HCT116 (cell line): ENCODE measurements around the gene PHF3. TPM values are rescaled to one million over a fixed set of nuclear protein-coding genes. Genes with fewer than 3 reads are reported as not detected.

Source experiments
- ATAC-seq: fragments of 200-7000 bp; cut with Tn5 transposase; 2 replicates; pipeline ENCODE4 v1.9.1; 2020; ENCODE audit warnings: mild to moderate bottlenecking, moderate library complexity
- BruUV-seq: library from RNA; stranded (reverse); fragments of 400-500 nt; replicated peaks from 2 replicates; lab custom pipeline; 2021; lab: Mats Ljungman, UMichigan
- CTCF ChIA-PET: fragments of 300-600 bp; sonication (Branson Sonifier 250); formaldehyde crosslinking; loops from one replicate; lab custom pipeline; 2021; ENCODE audit warnings: antibody characterized with exemption; lab: Charles Lee
- POLR2A ChIA-PET: fragments of 300-600, 350-600 bp; sonication (Branson Sonifier 250); formaldehyde crosslinking; loops from one replicate; lab custom pipeline; 2021; ENCODE audit warnings: antibody characterized with exemption; lab: Charles Lee
- RAD21 ChIA-PET, 2 experiments: fragments of 300-600 bp; sonication (Branson Sonifier 250); formaldehyde crosslinking; loops; one replicate each; lab custom pipeline; 2023; ENCODE audit warnings: low total read pairs in 2 of 2; ENCODE audit not compliant: uncharacterized antibody in 2 of 2, unreplicated experiment in 2 of 2, low non-redundant PET in 1 of 2; lab: Charles Lee
- DNase-seq: peaks from one replicate; pipeline ENCODE4 v3.0.0-alpha.2; 2010; ENCODE audit warnings: low read depth, low spot score
- H2AFZ ChIP-seq: fragments of 200-600 bp; shearing (Covaris generic), sonication (generic); 2 replicates; pipeline ENCODE4 v1.6.1; 2017; ENCODE audit warnings: low read depth, mixed run types, mixed read lengths, antibody characterized with exemption, low read length; ENCODE audit not compliant: poor library complexity, severe bottlenecking
- H3K27ac ChIP-seq: 2 replicates; pipeline ENCODE4 v1.5.1; 2012; ENCODE audit warnings: low read depth, low read length
- H3K27me3 ChIP-seq: fragments of 200-600 bp; sonication (generic); 2 replicates; pipeline ENCODE4 v1.6.1; 2016; ENCODE audit warnings: mixed run types, low read length, mixed read lengths; ENCODE audit not compliant: insufficient read depth
- H3K36me3 ChIP-seq, 2 experiments: fragments of 200-500 bp in 1 of 2; fragments of 200-600 bp in 1 of 2; sonication (Bioruptor generic) in 1 of 2; sonication (generic) in 1 of 2; 2 replicates each; pipeline versions ENCODE4 v1.5.1 to v1.6.1; 2014 to 2016; ENCODE audit warnings: low read length in 2 of 2, inconsistent platforms in 1 of 2, mixed read lengths in 1 of 2, mixed run types in 1 of 2; ENCODE audit not compliant: insufficient read depth in 2 of 2, control insufficient read depth in 1 of 2
- H3K4me1 ChIP-seq, 2 experiments: fragments of 200-600 bp in 1 of 2; sonication (generic) in 1 of 2; 2 replicates each; pipeline versions ENCODE4 v1.5.1 to v1.6.1; 2012 to 2017; ENCODE audit warnings: low read length in 2 of 2, inconsistent platforms in 1 of 2, mild to moderate bottlenecking in 1 of 2, mixed read lengths in 1 of 2, mixed run types in 1 of 2, moderate library complexity in 1 of 2; ENCODE audit not compliant: insufficient read depth in 2 of 2, control insufficient read depth in 1 of 2
- H3K4me2 ChIP-seq: fragments of 200-600 bp; sonication (generic); 2 replicates; pipeline ENCODE4 v1.6.1; 2017; ENCODE audit warnings: mixed run types, low read length, mixed read lengths
- H3K4me3 ChIP-seq, 2 experiments: fragments of 200-600 bp in 1 of 2; sonication (generic) in 1 of 2; replicated peaks in 1 of 2; 2 replicates each; pipeline ENCODE4 v1.5.1; 2011 to 2016; ENCODE audit warnings: low read length in 2 of 2, control low read depth in 1 of 2, low read depth in 1 of 2, mild to moderate bottlenecking in 1 of 2, mixed read lengths in 1 of 2, mixed run types in 1 of 2
- H3K79me2 ChIP-seq: fragments of 200-600 bp; sonication (generic); 2 replicates; pipeline ENCODE4 v1.6.1; 2017; ENCODE audit warnings: mild to moderate bottlenecking, mixed run types, low read length, moderate library complexity, mixed read lengths; ENCODE audit not compliant: insufficient read depth
- H3K9ac ChIP-seq: fragments of 200-600 bp; sonication (generic); 2 replicates; pipeline ENCODE4 v1.6.1; 2016; ENCODE audit warnings: low read length, mixed read lengths
- H3K9me2 ChIP-seq: fragments of 200-600 bp; sonication (generic), shearing (Covaris generic); 2 replicates; pipeline ENCODE4 v1.6.1; 2017; ENCODE audit warnings: mixed run types, mild to moderate bottlenecking, moderate library complexity; ENCODE audit not compliant: insufficient read depth
- H3K9me3 ChIP-seq, 2 experiments: fragments of 200-500 bp in 1 of 2; fragments of 200-600 bp in 1 of 2; sonication (Bioruptor generic) in 1 of 2; sonication (generic) in 1 of 2; 2 replicates each; pipeline ENCODE4 v1.6.1; 2014 to 2017; ENCODE audit warnings: low read length in 2 of 2, mixed read lengths in 2 of 2, inconsistent platforms in 1 of 2, low read depth in 1 of 2, mild to moderate bottlenecking in 1 of 2, mixed run types in 1 of 2, moderate library complexity in 1 of 2; ENCODE audit not compliant: control insufficient read depth in 1 of 2, insufficient read depth in 1 of 2
- H4K20me1 ChIP-seq: fragments of 200-600 bp; sonication (generic), shearing (Covaris generic); 2 replicates; pipeline ENCODE4 v1.6.1; 2017; ENCODE audit warnings: mixed run types, mild to moderate bottlenecking, moderate library complexity; ENCODE audit not compliant: insufficient read depth
- CBX3 ChIP-seq: IDR thresholded peaks from 2 replicates; pipeline ENCODE4 v1.6.1; 2012; ENCODE audit warnings: low read depth
- ELF1 ChIP-seq: IDR thresholded peaks from 2 replicates; pipeline ENCODE4 v1.6.1; 2012; ENCODE audit warnings: low read depth, borderline replicate concordance
- EZH2 ChIP-seq: fragments of 200-600 bp; sonication (generic); IDR thresholded peaks from 2 replicates; pipeline ENCODE4 v1.6.1; 2017; ENCODE audit warnings: antibody characterized with exemption, mixed run types
- EZH2phosphoT487 ChIP-seq: fragments of 200-600 bp; IDR thresholded peaks from 2 replicates; pipeline ENCODE4 v1.6.1; 2018; ENCODE audit warnings: antibody characterized with exemption, borderline replicate concordance
- FOSL1 ChIP-seq: IDR thresholded peaks from 2 replicates; pipeline ENCODE4 v1.6.1; 2012; ENCODE audit warnings: low read depth
- JUND ChIP-seq: IDR thresholded peaks from 2 replicates; pipeline ENCODE4 v1.6.1; 2012
- MAX ChIP-seq: IDR thresholded peaks from 2 replicates; pipeline ENCODE4 v1.6.1; 2012
- POLR2A ChIP-seq: IDR thresholded peaks from 2 replicates; pipeline ENCODE4 v1.7.0; 2011; ENCODE audit warnings: borderline replicate concordance; ENCODE audit not compliant: insufficient read depth, insufficient read length; ENCODE audit errors: extremely low read depth
- POLR2AphosphoS5 ChIP-seq: IDR thresholded peaks from 2 replicates; pipeline ENCODE4 v1.6.1; 2011; ENCODE audit warnings: mild to moderate bottlenecking, low read depth, low read length, moderate library complexity
- RAD21 ChIP-seq: IDR thresholded peaks from 2 replicates; pipeline ENCODE4 v1.6.1; 2012; ENCODE audit warnings: low read depth, mild to moderate bottlenecking
- REST ChIP-seq: IDR thresholded peaks from 2 replicates; pipeline ENCODE4 v1.6.1; 2012; ENCODE audit warnings: low read depth
- SIN3A ChIP-seq: IDR thresholded peaks from 2 replicates; pipeline ENCODE4 v1.6.1; 2012; ENCODE audit warnings: low read depth
- SP1 ChIP-seq: IDR thresholded peaks from 2 replicates; pipeline ENCODE4 v1.6.1; 2012; ENCODE audit warnings: low read depth
- TCF7L2 ChIP-seq: IDR thresholded peaks from 2 replicates; pipeline ENCODE4 v1.7.0; 2011; ENCODE audit warnings: borderline replicate concordance, inconsistent platforms; ENCODE audit not compliant: insufficient read depth, insufficient read length; ENCODE audit errors: extremely low read depth
- YY1 ChIP-seq: IDR thresholded peaks from 2 replicates; pipeline ENCODE4 v1.6.1; 2011; ENCODE audit warnings: low read length, low read depth, moderate library complexity, mild to moderate bottlenecking; ENCODE audit not compliant: insufficient replicate concordance; ENCODE audit errors: extremely low read depth
- ZBTB33 ChIP-seq: IDR thresholded peaks from 2 replicates; pipeline ENCODE4 v1.6.1; 2011; ENCODE audit warnings: mild to moderate bottlenecking, low read length, moderate library complexity; ENCODE audit not compliant: insufficient replicate concordance; ENCODE audit errors: extremely low read depth
- ZFX ChIP-seq: fragments of 450-650 bp; IDR thresholded peaks from 2 replicates; pipeline ENCODE4 v1.6.1; 2017
- ZNF274 ChIP-seq: fragments of 200-500 bp; sonication (Bioruptor generic); IDR thresholded peaks from 2 replicates; pipeline ENCODE4 v1.6.1; 2014; ENCODE audit warnings: mild to moderate bottlenecking, low read depth, low read length, inconsistent platforms
- intact Hi-C: fragments of 100-400 bp; cut with micrococcal nuclease; formaldehyde crosslinking; loops from 2 replicates; pipeline ENCODE4 v1.10.0; 2022
- total RNA-seq: library from RNA; stranded (reverse); gene quantifications from one replicate; pipeline ENCODE4 v1.2.1, GENCODE V29; 2021; ENCODE audit not compliant: unreplicated experiment

PHF3 gene
- total RNA-seq, 1 experiment from 2014 or later, result 51.1 TPM

GRCh38 chr6:63730311-63730710 is 94.7 kb downstream of the PHF3 start (continued):
- TF ChIP-seq ZBTB33, result no peak
- TF ChIP-seq ELF1, result no peak

GRCh38 chr6:63731930-63732329 is 96.3 kb downstream of the PHF3 start:
- POLR2A ChIA-PET, result no interaction called here
- no TSS peak for BruUV-seq
- CTCF ChIA-PET, result interaction anchor here (1.0 kb wide), 1 partner anchor 9 kb away, joined by 3 read pairs; no protein-coding TSS in a partner anchor

More at GRCh38 chr6:63731930-63732329, 96.3 kb downstream of the PHF3 start:
- no peak overlapping the region for H2AFZ ChIP-seq
- no peak for DNase-seq
- intact Hi-C loops, result no loop called here
- no peaks in the 10 kb centered on the region for H3K9me2 ChIP-seq
- RAD21 ChIA-PET, result no interaction called here
- H4K20me1 ChIP-seq, result no peaks in the 10 kb centered on the region
- H3K79me2 ChIP-seq, result no peaks in the 10 kb centered on the region
- H3K4me2 ChIP-seq, result no peak overlapping the region
- no peaks in the 10 kb centered on the region for H3K27me3 ChIP-seq
- no peak overlapping the region for H3K9ac ChIP-seq
- H3K9me3 ChIP-seq, result no peaks in the 10 kb centered on the region
- ATAC-seq, result no peak
- no peaks in the 10 kb centered on the region for H3K36me3 ChIP-seq
- peaks cover 4 to 6% of the 10 kb centered on the region in 2 experiments; a peak in 2 of 4 replicates for H3K4me1 ChIP-seq
- H3K4me3 ChIP-seq, result no peak overlapping the region
- H3K27ac ChIP-seq, result no peak overlapping the region; the same call in 1 of the 2 replicates
- TF ChIP-seq ZBTB33 (no peak), ELF1 (no peak), POLR2AphosphoS5 (no peak), EZH2 (no peak), YY1 (no peak), POLR2A (no peak), REST (no peak), FOSL1 (no peak), SP1 (no peak), SIN3A (no peak), RAD21 (no peak), CBX3 (no peak), MAX (no peak), JUND (no peak), ZNF274 (no peak), ZFX (no peak), EZH2phosphoT487 (no peak), TCF7L2 (no peak)
